Mammary epithelial cell (primary cell): Measurements from ENCODE around the gene FAM151B.

ENCODE experiments used
- EZH2 ChIP-seq: IDR thresholded peaks from 2 replicates; pipeline ENCODE4 v1.6.1; 2012; ENCODE audit warnings: low read length, inconsistent platforms, borderline replicate concordance
- TF ChIP-seq, protein P1 (sequence below), 2 donors: IDR thresholded peaks in 1 of 2; conservative IDR thresholded peaks in 1 of 2; 2 replicates each; pipeline ENCODE4 v1.5.1; 2011 to 2012; ENCODE audit warnings: inconsistent platforms in 2 of 2, low read length in 2 of 2, mild to moderate bottlenecking in 2 of 2, control low read depth in 1 of 2, low read depth in 1 of 2; ENCODE audit not compliant: insufficient read depth in 1 of 2; ENCODE audit errors: extremely low read depth in 1 of 2

DNA sequence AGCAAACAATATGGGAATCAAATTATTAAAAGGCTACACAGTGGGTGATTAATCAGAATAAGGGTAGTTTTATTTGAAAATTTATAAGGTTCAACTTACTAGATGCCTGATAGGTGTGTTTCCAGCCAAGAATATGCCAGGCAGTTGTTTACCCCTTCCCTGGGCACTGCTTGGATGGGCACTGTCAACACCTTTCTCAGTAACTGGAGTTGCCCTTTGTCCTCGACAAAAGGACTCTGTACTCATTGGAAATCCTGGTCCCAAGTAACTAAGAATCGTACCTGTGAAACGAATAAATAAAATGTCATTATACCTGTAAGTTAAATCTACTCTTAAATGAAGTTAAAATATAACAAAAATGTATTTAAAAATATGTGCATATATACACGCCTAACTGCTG is 67.2 kb downstream of the FAM151B start:
- TF ChIP-seq, protein P1, sequence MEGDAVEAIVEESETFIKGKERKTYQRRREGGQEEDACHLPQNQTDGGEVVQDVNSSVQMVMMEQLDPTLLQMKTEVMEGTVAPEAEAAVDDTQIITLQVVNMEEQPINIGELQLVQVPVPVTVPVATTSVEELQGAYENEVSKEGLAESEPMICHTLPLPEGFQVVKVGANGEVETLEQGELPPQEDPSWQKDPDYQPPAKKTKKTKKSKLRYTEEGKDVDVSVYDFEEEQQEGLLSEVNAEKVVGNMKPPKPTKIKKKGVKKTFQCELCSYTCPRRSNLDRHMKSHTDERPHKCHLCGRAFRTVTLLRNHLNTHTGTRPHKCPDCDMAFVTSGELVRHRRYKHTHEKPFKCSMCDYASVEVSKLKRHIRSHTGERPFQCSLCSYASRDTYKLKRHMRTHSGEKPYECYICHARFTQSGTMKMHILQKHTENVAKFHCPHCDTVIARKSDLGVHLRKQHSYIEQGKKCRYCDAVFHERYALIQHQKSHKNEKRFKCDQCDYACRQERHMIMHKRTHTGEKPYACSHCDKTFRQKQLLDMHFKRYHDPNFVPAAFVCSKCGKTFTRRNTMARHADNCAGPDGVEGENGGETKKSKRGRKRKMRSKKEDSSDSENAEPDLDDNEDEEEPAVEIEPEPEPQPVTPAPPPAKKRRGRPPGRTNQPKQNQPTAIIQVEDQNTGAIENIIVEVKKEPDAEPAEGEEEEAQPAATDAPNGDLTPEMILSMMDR (conservative IDR thresholded peaks at IDR 0.05 in 1 of 2, IDR thresholded peaks at IDR 0.05 in 1 of 2; ENCODE audit: extremely low read depth in 1 of 2, insufficient read depth in 1 of 2, low read depth in 1 of 2, low read length in 2 of 2): no peak
- no peak for TF ChIP-seq EZH2
